ENCODE data around the gene BAAT.
"Not testable (repeated sequence)": the region's sequence is repeated elsewhere in the genome, so short reads cannot be mapped to it uniquely, and the experiment has no call there.

The BAAT gene

GRCh38 chr9:101384873-101385536, at the start of gene BAAT:
TSS of gene BAAT (minus strand) at chr9:101385006. CDS start at chr9:101371404, 13,602 bp downstream.
- not testable (repeated sequence) for DNase-seq

- DNase-seq, result no peak
These were observed 48.4 kb upstream of the BAAT start for GRCh38 chr9:101433229-101433628.

GRCh38 chr9:101432740-101433139, 47.9 kb upstream of the BAAT start:
- no peak for DNase-seq

GRCh38 chr9:101432171-101432570, 47.4 kb upstream of the BAAT start:
- no peak for DNase-seq

GRCh38 chr9:101429736-101430135, 44.9 kb upstream of the BAAT start:
- no peak for DNase-seq

GRCh38 chr9:101428909-101429308, 44.1 kb upstream of the BAAT start:
- no peak for DNase-seq

DNA sequence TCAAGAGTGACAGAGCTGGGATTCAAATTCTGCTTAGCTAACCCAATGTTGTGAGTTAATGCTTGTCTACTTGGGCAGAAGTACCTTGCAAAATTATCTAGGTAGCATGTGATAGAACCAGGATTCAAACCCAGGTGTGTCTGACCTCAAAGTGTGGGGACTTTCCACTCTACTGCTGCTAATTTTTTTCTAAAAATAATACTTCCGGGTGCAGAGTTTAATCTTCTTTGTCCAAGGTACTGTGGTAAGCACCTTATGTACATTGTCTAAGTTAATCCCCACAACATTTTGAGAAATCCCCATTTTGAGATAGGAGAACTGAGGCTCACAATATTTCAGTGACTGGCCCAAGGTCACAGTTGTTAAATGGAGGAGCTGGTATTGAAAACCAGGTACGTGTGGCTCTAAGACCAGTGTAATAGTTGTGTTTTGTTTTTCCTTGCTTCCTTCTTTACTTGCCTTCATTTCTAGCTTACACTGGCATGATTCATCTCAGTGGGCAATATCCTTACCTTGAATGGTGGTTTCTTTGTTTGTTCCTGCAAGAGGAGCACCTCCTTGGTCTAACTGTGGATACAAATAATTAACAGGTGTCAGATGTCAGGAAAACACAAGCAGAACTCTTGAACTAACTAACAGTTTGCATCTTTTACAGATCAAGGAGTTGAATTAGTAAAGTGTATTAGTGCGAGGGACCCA, 43.3 kb upstream of the BAAT start:
- no peak for DNase-seq

- DNase-seq, result no peak
These were observed 42.6 kb upstream of the BAAT start for GRCh38 chr9:101427358-101427757.

- no peak for DNase-seq
These were observed 36.9 kb upstream of the BAAT start for GRCh38 chr9:101421653-101422065.

DNA sequence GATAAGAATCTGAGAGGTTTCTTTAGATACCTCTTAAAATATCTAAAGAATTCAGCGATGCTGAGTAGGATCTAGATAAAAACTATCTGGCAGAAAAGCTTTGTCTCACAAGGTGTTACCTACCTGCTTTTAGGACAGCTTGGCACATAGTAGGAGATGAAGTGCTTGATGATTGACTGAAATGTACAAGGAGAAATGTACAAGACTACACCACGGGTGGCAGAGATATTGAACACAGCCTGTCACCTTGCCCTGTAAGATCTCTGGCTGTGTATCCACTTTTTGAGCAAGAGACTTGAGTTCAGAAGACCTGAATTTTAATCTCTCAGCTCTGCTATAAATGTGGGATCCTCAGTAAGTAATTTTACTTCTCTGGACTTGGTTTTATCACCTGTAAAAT, 35.1 kb upstream of the BAAT start:
- DNase-seq, result no peak

DNA sequence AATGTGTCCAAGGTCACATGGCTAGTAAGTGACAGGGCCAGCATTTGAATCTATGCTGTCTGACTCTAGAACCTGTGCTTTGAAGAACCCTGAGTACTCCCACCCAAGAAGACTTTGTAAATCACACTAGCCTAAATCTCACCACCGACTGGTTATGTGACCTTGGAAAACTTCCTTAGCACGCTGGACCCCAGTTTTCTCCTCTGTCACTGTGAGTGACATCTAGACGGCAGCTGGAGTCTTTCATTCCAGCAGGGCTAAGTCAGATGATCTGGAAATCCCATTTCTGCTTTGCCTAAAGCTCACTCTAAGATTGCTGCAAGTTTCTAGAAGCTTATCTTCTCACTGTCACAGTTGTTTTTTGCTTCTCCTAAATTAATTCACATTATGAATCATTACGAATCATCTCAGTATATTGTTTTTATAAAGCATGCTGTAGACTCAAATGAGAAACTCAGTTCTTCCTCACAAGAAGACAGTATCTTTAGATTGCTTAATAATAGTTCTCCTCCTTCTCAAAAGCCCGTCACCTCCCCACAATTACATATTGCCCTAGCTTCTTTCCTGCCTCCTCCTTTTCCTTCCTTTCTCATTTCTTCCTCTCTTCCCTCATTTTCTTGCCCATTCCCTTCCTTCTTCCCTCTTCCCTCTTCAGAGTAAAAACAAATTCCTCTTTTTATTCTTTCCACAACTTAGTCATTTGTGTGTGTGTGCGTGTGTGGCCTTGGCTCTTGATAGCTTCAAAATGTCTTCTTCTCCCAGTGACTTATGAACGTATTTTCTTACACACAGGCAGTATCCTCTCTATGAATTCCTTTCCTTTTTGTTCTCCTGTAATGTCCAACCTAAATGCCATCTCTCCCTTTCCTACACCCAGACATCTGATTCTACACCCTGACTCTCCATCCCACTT, 34.0 kb upstream of the BAAT start:
- no peak for DNase-seq

GRCh38 chr9:101417977-101418376, 33.2 kb upstream of the BAAT start:
- DNase-seq, result no peak

- DNase-seq, result no peak
These were observed 32.6 kb upstream of the BAAT start for GRCh38 chr9:101417389-101417788.

GRCh38 chr9:101415578-101415977, 30.8 kb upstream of the BAAT start:
- no peak for DNase-seq

DNA sequence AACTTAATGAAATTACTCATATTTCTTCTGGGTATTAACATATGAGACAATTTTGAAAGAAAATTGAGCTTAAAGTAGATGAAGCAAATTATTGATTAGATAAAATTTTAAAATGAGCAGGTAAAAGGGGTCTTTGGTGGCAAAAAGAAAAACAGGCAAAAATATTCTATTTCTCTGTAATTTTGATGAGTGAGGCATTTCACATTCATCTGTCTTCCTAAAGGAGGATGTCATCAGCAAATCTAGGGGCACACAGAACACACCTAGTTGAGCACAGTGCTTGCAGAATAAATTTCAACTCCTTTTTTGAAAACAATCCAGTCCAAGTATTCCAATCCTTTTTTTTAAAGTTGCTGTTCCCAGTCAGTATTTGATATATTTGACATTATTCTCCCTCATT, 30.0 kb upstream of the BAAT start:
- DNase-seq, result no peak

DNA sequence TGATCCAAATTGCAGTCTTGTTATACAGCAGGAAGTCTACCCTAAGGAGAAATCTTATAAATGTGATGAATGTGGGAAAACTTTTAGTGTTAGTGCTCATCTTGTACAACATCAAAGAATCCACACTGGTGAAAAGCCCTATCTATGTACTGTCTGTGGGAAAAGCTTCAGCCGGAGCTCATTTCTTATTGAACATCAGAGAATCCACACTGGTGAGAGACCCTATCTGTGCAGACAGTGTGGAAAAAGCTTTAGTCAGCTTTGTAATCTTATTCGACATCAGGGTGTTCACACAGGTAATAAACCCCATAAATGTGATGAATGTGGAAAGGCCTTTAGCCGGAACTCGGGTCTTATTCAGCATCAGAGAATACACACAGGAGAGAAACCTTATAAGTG, 24.3 kb upstream of the BAAT start:
- DNase-seq, result no peak

DNA sequence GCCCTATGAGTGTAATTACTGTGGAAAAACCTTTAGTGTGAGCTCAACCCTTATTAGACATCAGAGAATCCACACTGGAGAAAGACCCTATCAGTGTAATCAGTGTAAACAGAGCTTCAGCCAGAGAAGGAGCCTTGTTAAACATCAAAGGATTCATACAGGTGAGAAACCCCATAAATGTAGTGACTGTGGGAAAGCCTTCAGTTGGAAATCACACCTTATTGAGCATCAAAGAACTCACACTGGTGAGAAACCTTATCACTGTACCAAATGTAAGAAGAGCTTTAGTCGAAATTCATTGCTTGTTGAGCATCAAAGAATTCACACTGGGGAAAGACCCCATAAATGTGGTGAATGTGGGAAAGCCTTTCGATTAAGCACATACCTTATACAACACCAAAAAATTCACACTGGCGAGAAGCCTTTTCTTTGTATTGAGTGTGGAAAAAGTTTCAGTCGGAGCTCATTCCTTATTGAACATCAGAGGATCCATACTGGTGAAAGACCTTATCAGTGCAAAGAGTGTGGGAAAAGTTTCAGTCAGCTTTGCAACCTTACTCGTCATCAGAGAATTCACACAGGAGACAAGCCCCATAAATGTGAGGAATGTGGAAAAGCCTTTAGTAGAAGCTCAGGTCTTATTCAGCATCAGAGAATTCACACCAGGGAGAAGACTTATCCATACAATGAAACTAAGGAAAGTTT, 23.7 kb upstream of the BAAT start:
- DNase-seq, result no peak

DNA sequence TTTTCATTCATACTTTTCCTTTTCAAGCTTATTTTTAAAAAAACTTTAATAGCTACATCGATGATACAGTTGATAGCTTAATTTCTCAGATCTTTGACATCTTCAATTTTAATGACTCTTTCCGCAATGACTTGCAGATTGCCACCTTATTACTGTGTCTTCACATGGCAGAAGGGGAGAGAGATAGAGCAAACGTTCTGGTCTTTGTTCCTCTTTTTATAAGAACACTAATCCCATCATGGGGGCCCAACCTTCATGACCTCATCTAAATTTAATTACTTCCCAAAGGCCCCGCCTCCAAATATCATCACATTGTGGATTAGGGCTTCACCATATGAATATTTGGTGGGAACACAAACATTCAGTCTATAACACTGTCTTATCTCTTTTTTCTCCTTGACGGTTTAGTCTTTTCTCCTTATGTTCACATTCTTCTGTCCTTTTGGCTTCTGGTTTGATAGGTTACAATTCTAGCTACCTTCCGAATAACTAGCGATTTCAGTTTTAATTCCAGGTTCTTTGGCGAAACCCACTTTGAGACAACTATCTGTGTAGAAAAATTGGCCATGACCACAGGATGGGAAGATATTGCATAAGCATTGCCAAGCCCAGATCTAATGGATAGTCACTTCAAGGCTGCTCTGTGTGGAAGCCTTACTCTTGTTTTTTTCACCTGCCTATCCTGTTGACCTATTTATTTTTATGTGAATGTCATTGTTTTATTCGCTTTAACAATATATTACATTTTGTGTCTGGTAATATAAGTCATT, 18.9 kb upstream of the BAAT start:
- DNase-seq, result no peak

DNA sequence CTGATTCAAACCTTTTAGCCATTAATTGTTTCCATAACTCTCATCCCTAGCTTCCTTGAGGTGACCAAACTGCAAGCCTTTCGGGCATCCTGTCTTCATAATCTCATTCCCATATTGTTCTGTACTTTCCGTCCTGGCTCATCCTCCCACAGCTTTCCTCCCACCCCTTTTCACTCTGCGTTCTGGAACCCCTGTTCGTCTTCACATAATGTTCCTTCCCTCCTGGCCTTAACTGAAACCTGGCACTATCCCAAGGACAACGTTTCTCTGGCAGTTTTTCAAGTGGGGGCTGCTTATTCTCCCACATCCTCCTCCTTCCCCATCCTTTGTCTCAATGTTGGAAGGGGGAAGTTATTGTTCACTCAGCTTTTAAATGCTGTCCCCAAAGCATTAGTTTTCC, 15.3 kb upstream of the BAAT start:
- DNase-seq, result no peak

GRCh38 chr9:101399643-101399970, 14.8 kb upstream of the BAAT start:
- no peak for DNase-seq

- DNase-seq, result no peak
These were observed 14.3 kb upstream of the BAAT start for GRCh38 chr9:101398930-101399642.
